ENCODE measurements around the gene MAP3K13. TPM values are rescaled to one million over a fixed set of nuclear protein-coding genes. Genes with fewer than 3 reads are reported as not detected.
A peak's percentile ranks its signal among the peaks of the same experiment; 100 is the strongest.

MAP3K13 gene
- total and polyA plus RNA-seq, 3 experiments from 2014 or later = 14.1 to 41.0 (median 15.2) TPM

DNA sequence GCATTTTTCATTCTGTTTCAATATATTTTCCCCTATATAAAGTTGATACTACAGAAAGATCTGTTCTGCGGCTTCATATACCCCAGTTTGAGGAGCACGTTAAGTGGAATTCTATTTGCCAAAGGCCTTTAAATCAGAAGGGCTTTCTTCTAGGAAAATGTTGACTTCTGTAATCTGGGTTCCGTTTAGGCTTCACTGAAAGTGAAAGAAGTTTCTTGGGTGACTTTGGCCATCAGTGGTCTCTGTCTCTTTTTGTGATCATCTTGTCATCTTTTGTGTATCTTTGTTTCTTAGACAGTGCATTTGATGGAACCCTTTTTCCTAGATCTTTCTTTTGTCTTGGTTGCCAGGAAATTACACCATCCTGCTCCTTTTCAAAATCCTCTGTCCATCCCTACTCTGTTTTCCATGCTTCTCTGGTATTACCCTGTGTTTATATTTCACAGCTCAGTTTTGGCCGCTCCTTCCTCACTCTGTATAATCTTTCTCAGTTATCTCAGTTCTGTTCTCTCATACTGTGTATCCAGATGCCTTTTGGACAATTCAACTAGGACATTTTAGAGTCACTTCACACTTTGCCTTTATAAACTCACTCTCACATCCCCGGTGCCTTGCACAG is 40.7 kb upstream of the MAP3K13 start:
- H3K4me3 Mint-ChIP-seq = no peak overlapping the region
- H3K9me3 Mint-ChIP-seq = no peaks in the 10 kb centered on the region
- Histone ChIP-seq H3K27me3 (ENCODE audit: insufficient read depth, low read length, poor library complexity, severe bottlenecking) (no peaks in the 10 kb centered on the region), H3K36me3 (ENCODE audit: insufficient read depth, low read length) (no peaks in the 10 kb centered on the region), H3K27ac (ENCODE audit: low read depth, low read length) (no peak overlapping the region), H3K9me3 (ENCODE audit: low read length) (no peaks in the 10 kb centered on the region), H3K4me3 (ENCODE audit: low read length) (no peak overlapping the region), H3K4me1 (ENCODE audit: insufficient read depth, low read length) (no peaks in the 10 kb centered on the region)
- peaks cover 0 to 5% (median 4%) of the 10 kb centered on the region in 3 donors for H3K36me3 Mint-ChIP-seq
- DNase-seq = no peak
- CTCF ChIA-PET = interaction anchor here (1.0 kb wide), 1 partner anchor 14 kb away, joined by 3 read pairs; no protein-coding TSS in a partner anchor
- POLR2A ChIA-PET = no interaction called here
- H3K4me1 Mint-ChIP-seq = peaks cover 0 to under 1% (median 0%) of the 10 kb centered on the region in 3 donors
- no peak overlapping the region for H3K27ac Mint-ChIP-seq
- H3K27me3 Mint-ChIP-seq = peaks cover 0 to 4% of the 10 kb centered on the region in 2 donors

DNA sequence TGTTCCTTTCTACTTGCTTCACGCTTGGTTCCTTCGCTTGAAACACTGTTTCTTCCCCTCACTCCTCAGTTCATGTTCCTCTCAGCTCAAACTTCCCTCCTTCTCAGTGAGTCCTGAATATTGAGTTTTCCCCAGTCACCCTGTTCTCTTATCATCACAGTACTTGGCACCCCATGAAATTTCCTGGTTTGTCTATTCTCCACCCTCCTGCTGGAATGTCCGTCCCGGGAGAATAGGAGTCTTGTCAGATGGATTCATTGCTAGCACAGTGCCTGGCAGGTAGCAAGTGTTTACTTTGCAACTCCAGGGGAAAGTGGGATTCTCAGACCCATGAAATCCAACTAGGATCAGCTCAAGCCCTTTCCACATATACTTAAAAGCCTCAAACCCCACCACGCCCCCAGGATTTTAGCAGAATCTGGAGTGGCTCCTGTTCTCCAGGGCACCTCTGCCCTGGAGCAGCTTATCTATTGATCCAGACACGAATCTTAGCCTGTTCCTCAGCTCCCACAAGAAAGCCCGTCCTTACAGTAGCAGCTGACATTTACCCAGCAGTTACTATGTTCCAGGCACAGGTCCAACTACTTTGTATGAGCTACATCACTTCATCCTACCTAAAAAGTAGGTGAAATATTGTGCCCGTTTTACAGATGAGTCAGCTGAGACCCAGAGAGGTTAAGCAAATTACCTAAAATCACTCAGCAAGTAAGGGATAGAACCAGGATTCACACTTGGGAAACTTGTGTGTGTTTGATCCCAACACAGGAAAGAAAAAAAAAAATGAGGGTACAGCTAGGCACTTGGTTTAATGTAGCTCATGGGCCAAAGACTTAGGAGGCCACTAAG is 36.8 kb upstream of the MAP3K13 start:
- Mint-ChIP-seq H3K27ac (no peak overlapping the region), H3K9me3 (no peaks in the 10 kb centered on the region), H3K36me3 (peaks cover 0 to 5% (median 4%) of the 10 kb centered on the region in 3 donors), H3K4me1 (no peaks in the 10 kb centered on the region), H3K4me3 (no peak overlapping the region), H3K27me3 (peaks cover 0 to 4% of the 10 kb centered on the region in 2 donors)
- Histone ChIP-seq H3K27me3 (ENCODE audit: insufficient read depth, low read length, poor library complexity, severe bottlenecking) (no peaks in the 10 kb centered on the region), H3K27ac (ENCODE audit: low read depth, low read length) (no peak overlapping the region), H3K36me3 (ENCODE audit: insufficient read depth, low read length) (no peaks in the 10 kb centered on the region), H3K4me1 (ENCODE audit: insufficient read depth, low read length) (no peaks in the 10 kb centered on the region), H3K9me3 (ENCODE audit: low read length) (no peaks in the 10 kb centered on the region), H3K4me3 (ENCODE audit: low read length) (no peak overlapping the region)
- POLR2A ChIA-PET = no interaction called here
- CTCF ChIA-PET = no interaction called here
- DNase-seq = no peak

DNA sequence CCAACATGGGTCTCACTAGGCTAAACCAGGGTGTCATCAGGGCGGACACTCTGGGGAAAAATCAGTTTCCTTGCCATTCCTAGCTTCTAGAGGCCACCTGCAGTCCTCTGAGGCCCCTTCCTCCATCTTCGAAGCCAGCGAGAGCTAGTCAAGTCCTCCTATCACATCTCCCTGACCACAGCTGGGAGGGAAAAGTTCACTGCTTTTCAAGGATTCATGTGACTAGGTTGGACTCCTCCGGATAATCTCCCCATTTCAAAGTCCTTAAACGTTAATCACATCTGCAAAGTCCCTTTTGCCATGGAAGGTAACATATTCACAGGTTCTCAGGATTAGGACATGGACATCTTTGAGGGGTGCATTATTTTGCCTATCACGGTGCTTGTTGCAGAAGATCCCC is 35.9 kb upstream of the MAP3K13 start:
- CTCF ChIA-PET = no interaction called here
- DNase-seq = no peak
- peaks cover 0 to 5% (median 4%) of the 10 kb centered on the region in 3 donors for H3K36me3 Mint-ChIP-seq
- no peak overlapping the region for H3K4me3 Mint-ChIP-seq
- H3K4me1 Mint-ChIP-seq = no peaks in the 10 kb centered on the region
- no peak overlapping the region for H3K4me3 ChIP-seq (ENCODE audit: low read length)
- H3K9me3 Mint-ChIP-seq = no peaks in the 10 kb centered on the region
- H3K4me1 ChIP-seq (ENCODE audit: insufficient read depth, low read length) = no peaks in the 10 kb centered on the region
- no peaks in the 10 kb centered on the region for H3K27me3 ChIP-seq (ENCODE audit: insufficient read depth, low read length, poor library complexity, severe bottlenecking)
- no peaks in the 10 kb centered on the region for H3K36me3 ChIP-seq (ENCODE audit: insufficient read depth, low read length)
- H3K9me3 ChIP-seq (ENCODE audit: low read length) = no peaks in the 10 kb centered on the region
- no peak overlapping the region for H3K27ac Mint-ChIP-seq
- H3K27ac ChIP-seq (ENCODE audit: low read depth, low read length) = no peak overlapping the region
- peaks cover 0 to 4% of the 10 kb centered on the region in 2 donors for H3K27me3 Mint-ChIP-seq
- POLR2A ChIA-PET = no interaction called here

DNA sequence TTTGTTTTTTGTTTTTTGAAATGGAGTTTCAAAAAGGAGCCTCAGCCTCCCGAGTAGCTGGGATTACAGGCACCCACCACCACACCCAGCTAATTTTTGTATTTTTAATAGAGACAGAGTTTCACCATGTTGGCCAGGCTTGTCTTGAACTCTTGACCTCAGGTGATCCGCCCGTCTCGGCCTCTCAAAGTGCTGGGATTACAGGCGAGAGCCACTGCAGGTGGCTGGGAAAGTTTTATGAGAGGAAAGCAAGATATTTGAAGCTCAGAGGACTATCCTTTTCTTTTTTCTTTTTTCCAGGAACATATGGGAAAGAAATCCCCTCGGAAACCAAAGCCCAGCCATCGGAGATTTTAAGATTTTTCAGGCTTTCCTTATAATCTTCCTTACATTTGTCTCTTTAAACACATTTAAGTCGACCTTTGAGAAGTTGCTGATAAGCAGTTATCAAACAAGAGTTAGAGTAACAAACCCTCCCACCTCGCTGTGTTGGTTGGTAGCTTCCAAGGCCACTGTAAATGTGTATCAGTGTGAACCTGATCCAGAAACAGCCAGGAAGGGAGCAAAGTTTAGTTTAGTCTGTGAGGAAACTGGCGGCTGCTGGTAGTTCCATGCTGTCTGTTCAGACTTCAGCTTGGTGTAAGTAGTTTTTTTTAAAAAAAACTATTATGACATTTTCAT is 34.5 kb upstream of the MAP3K13 start:
- DNase-seq = no peak
- CTCF ChIA-PET = no interaction called here
- peaks cover 0 to 5% (median 4%) of the 10 kb centered on the region in 3 donors for H3K36me3 Mint-ChIP-seq

DNA sequence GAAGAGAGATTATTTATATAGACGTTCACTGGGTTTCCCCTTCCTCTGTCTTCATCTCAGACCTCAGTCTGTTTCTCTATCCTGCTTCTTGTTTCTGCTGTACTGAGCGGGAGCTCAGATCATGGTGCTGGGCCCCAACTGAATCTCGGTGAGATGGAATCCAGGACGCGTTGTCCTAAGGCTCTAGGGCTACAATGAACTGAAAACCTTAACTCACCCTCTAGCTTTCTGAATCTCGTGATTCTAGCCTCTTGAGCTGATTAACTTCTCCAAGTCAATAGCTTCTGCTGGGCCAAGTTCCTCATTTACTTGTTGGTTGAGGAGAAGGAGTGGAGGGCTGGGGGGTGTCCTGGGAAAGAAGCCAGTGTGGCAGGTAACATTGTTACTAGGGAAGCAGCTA is 32.7 kb upstream of the MAP3K13 start:
- Histone ChIP-seq H3K4me1 (ENCODE audit: insufficient read depth, low read length) (no peaks in the 10 kb centered on the region), H3K9me3 (ENCODE audit: low read length) (no peaks in the 10 kb centered on the region), H3K27me3 (ENCODE audit: insufficient read depth, low read length, poor library complexity, severe bottlenecking) (no peaks in the 10 kb centered on the region), H3K4me3 (ENCODE audit: low read length) (no peak overlapping the region), H3K36me3 (ENCODE audit: insufficient read depth, low read length) (no peaks in the 10 kb centered on the region), H3K27ac (ENCODE audit: low read depth, low read length) (no peak overlapping the region)
- POLR2A ChIA-PET = no interaction called here
- Mint-ChIP-seq H3K27me3 (peaks cover 0 to 4% of the 10 kb centered on the region in 2 donors), H3K27ac (no peak overlapping the region), H3K4me3 (no peak overlapping the region), H3K9me3 (no peaks in the 10 kb centered on the region), H3K4me1 (peaks cover 0 to 4% (median 0%) of the 10 kb centered on the region in 3 donors), H3K36me3 (peaks cover 0 to 3% (median 0%) of the 10 kb centered on the region in 3 donors)
- CTCF ChIA-PET = interaction anchor here (1.0 kb wide), 1 partner anchor 22 kb away, joined by 3 read pairs; no protein-coding TSS in a partner anchor
- DNase-seq = no peak

More for the DNA sequence above, 34.5 kb upstream of the MAP3K13 start:
- POLR2A ChIA-PET = no interaction called here
- Histone ChIP-seq H3K36me3 (ENCODE audit: insufficient read depth, low read length) (no peaks in the 10 kb centered on the region), H3K27ac (ENCODE audit: low read depth, low read length) (peak overlapping the region; percentile 15), H3K4me1 (ENCODE audit: insufficient read depth, low read length) (no peaks in the 10 kb centered on the region), H3K4me3 (ENCODE audit: low read length) (no peak overlapping the region), H3K9me3 (ENCODE audit: low read length) (no peaks in the 10 kb centered on the region), H3K27me3 (ENCODE audit: insufficient read depth, low read length, poor library complexity, severe bottlenecking) (no peaks in the 10 kb centered on the region)
- Mint-ChIP-seq H3K9me3 (no peaks in the 10 kb centered on the region), H3K4me1 (peaks cover 0 to 4% (median 0%) of the 10 kb centered on the region in 3 donors), H3K27ac (no peak overlapping the region), H3K27me3 (peaks cover 0 to 4% of the 10 kb centered on the region in 2 donors), H3K4me3 (no peak overlapping the region)

DNA sequence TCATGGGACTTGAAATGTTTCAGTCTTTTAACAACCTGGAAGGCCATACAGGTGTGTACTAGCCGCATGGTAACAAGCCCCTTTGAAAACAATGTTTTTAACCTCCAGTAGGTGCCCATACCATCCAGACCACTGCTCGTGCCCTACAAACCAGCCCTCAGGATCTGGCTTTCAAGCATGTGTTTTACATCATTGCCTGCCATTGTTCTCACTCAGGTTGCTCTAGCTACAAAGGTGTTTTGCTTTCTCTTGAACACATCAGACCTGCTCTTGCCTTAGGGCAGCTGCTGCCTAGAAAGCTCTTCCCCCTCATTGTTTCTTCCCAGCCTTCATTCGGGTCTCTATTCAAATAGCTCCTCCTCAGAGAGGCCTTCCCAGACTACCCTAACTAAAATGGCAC is 32.3 kb upstream of the MAP3K13 start:
- H3K4me3 Mint-ChIP-seq = no peak overlapping the region
- H3K4me1 Mint-ChIP-seq = peaks cover 0 to 4% (median 0%) of the 10 kb centered on the region in 3 donors
- Histone ChIP-seq H3K4me3 (ENCODE audit: low read length) (no peak overlapping the region), H3K4me1 (ENCODE audit: insufficient read depth, low read length) (no peaks in the 10 kb centered on the region), H3K9me3 (ENCODE audit: low read length) (no peaks in the 10 kb centered on the region), H3K27ac (ENCODE audit: low read depth, low read length) (no peak overlapping the region), H3K27me3 (ENCODE audit: insufficient read depth, low read length, poor library complexity, severe bottlenecking) (no peaks in the 10 kb centered on the region), H3K36me3 (ENCODE audit: insufficient read depth, low read length) (no peaks in the 10 kb centered on the region)
- no peaks in the 10 kb centered on the region for H3K9me3 Mint-ChIP-seq
- H3K27ac Mint-ChIP-seq = no peak overlapping the region
- peaks cover 0 to 3% (median 0%) of the 10 kb centered on the region in 3 donors for H3K36me3 Mint-ChIP-seq
- peaks cover 0 to 4% of the 10 kb centered on the region in 2 donors for H3K27me3 Mint-ChIP-seq
- ChIA-PET POLR2A (no interaction called here), CTCF (interaction anchor here (1.0 kb wide), 1 partner anchor 23 kb away, joined by 3 read pairs; no protein-coding TSS in a partner anchor)
- no peak for DNase-seq

DNA sequence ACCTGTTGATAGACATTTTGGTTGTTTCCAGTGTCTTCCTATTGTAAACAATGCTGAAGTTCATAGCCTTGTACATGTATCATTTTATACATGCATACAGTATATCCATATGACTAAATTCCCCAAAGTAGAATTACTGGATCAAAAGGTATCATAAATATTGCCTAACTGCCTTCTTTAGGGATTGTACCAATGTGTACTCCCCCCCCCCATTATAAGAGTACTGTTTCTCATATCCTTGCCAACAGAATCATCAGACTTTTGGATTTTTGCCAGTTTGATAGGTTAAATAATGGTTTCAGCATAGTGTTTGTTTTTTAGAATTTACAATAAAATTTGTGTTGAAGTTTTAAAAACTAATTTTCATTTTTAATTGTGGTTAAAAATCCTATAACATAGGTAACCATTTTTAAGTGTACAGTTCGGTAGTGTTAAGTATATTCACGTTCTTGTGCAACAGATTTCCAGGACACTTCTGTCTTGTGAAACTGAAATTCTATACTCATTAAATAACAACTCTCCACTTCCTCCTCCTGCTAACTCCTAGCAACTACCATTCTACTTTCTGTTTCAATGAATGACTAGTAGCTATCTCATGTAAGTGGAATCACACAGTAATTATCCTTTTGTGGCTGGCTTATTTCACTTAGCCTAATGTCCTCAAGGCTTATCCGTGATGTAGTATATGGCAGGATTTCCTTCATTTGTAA is 30.8 kb upstream of the MAP3K13 start:
- H3K27me3 Mint-ChIP-seq = no peaks in the 10 kb centered on the region
- no peak overlapping the region for H3K4me3 Mint-ChIP-seq
- no peaks in the 10 kb centered on the region for H3K27me3 ChIP-seq (ENCODE audit: insufficient read depth, low read length, poor library complexity, severe bottlenecking)
- no peaks in the 10 kb centered on the region for H3K36me3 ChIP-seq (ENCODE audit: insufficient read depth, low read length)
- H3K27ac ChIP-seq (ENCODE audit: low read depth, low read length) = no peak overlapping the region
- no peak overlapping the region for H3K4me3 ChIP-seq (ENCODE audit: low read length)
- H3K9me3 Mint-ChIP-seq = peaks cover 0 to 2% (median 0%) of the 10 kb centered on the region in 5 donors
- H3K4me1 ChIP-seq (ENCODE audit: insufficient read depth, low read length) = no peaks in the 10 kb centered on the region
- DNase-seq = no peak
- ChIA-PET CTCF (no interaction called here), POLR2A (no interaction called here)
- H3K27ac Mint-ChIP-seq = no peak overlapping the region
- peaks cover 0 to 4% (median 0%) of the 10 kb centered on the region in 3 donors for H3K4me1 Mint-ChIP-seq
- no peaks in the 10 kb centered on the region for H3K9me3 ChIP-seq (ENCODE audit: low read length)
- H3K36me3 Mint-ChIP-seq = peaks cover 0 to 3% (median 0%) of the 10 kb centered on the region in 3 donors

Measured in CD8-positive, alpha-beta memory T cell (primary cell).